GM21619 (cell line): ENCODE data around the gene TTC33.
"Not testable (repeated sequence)": the region's sequence is repeated elsewhere in the genome, so short reads cannot be mapped to it uniquely, and the experiment has no call there.

Experiments
- ATAC-seq: cut with Tn5 transposase; IDR thresholded peaks from one replicate; pipeline ENCODE4 v1.9.1; 2021; ENCODE audit not compliant: unreplicated experiment

Gene TTC33

DNA sequence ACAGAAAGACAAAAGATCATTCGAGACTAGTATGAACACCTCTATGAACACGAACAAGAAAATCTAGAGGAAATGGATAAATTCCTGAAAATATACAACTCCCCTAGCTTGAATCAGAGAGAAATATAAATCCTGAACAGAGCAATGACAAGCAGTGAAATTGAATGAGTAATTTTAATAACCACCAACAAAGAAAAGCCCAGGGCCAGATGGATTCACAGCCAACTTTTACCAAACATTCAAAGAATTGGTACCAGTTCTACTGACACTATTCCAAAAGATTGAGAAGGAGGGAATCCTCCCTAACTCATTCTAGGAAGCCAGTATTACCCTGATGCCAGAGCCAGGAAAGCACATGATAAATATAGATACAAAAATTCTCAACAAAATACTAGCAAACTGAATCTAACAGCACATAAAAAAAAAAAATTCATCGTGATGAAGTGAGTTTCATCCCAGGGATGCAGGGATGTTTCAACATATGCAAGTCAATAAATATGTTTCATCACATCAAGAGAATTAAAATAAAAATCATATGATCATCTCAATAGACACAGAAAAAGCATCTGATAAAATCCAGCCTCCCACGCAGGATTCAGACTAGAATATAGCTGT, 101.3 kb downstream of the TTC33 start:
- no peak for ATAC-seq

DNA sequence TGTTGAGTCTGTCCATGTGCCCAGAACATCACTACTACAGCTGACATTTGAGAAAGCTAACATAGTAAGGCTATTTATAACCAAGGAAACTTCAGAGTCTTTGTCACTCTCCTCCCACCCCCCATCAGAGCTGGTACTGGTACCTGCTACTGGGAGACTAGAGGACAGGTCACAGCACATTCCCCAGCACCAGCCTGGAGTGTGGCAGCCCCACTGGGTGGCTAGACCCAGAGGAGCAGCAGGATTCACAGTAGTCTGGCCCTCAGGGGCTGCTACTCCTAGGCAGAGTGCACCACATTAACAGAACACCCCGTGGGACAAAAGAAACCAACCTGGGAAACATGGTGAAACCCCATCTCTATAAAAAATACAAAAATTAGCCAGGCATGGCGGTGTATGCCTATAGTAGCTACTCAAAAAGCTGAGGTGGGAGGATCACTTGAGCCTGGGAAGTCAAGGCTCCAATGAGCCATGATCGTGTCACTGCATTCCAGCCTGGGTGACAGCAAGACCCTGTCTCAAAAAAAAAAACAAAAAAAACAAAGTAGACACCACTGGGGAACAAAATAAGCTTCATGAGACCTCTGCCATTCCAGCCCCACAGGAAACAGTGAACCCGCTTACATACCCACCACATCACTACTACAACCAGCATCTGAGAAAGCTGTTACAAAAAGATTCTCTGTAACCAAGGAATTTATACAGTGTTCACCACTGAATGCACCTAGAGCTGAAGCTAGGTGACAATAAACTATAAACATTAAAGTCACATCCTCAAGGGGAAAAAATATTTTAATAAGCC, 102.3 kb downstream of the TTC33 start:
- no peak for ATAC-seq

DNA sequence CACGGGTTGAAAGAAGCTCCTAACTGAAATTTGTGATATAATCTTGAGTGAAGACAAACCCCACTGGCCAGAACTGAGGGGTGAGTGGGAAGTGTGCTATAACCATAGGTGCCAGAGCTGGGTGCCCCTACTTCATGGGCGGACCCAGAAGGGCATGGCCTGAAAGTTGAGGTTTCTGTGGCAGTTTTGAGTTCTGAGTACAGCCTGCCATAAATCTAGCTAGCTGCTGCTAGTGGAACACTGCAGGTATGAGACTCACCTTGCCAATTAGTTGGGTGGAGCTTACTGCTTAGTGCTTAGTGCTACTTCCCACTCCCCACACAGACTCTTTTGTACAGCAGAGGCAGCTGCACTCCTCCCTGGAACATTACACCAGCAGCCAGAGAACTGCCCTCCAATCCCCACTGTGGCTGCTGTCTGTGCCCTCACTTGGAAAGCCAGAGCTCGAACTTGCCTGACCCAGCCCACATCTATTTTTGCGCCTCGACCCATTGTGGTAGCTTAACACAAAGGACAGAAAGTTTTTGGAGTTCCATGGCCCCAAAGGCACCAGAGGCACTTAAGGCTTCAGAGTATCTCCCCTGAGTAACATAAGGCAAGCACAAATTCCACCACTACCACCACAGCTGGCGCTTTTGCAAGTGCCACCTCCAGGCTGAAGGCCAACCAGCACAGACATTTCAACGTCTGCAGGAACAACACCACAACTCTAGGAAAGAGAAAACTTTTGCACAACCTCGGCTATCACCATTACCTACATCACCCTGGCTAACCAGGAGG, 103.1 kb downstream of the TTC33 start:
- no peak for ATAC-seq

DNA sequence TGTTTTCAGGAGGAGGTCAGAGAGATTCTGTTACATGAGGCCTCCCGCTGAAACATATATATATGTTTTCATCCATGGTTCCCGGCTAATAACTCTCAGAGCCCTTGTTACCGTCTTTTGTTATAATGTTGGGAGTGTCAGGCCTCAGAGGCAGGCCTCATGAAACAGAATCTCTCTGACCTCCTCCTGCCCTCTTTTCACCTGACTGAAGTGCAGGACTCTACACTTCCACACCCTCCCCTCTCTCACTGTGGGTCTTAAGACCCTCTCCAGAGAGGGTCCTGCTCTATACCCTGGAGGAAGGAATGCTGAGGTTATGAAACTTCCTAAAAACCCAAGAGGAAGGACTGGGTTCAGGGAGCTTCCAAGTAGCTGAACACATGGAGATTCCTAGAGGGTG, 104.6 kb downstream of the TTC33 start:
- ATAC-seq: no peak

DNA sequence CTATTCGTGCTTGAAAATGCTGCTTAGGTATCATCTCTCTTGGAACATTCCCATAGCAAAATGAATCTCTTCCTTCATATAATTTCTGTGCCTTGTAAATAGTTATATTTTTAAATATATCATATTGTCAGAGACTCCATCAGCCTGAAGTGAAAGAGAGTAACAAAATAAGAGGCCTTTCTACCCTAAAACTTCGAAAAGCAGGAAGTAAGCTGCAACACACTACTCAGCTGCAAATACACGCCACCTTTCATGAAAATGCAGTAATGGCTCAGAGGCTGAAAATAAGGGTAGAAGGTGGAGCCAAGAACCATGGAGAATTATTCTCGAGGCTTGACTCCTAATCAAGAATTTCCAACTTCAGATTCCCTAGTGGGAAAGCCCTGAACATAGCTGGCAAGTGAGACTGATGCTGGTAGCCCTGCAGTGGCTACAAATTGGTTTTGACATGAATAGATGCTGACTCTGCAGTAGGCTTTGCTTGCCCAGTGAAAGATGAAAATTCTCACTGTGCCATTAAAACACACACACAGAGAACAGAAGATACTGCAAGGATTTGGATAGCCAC, 106.2 kb downstream of the TTC33 start:
- no peak for ATAC-seq

DNA sequence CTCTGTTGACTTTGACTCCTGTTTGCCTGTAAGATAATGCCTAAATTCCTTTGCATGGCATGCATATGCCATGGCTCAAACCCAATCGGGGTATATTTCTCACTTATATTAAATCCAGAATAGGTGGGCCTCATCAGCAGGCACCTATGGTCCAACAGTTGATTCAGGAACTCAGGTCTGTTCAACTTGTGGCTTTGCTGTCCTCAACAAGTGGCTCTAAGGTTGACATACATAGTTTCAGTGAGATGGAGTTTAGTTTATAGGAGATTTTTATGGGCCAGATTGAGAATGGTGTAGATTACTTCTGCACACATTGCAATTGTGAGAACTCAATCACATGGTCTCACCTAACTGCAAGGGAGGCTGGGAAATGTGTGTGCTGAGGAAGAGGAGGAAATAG, 107.6 kb downstream of the TTC33 start:
- ATAC-seq: no peak

DNA sequence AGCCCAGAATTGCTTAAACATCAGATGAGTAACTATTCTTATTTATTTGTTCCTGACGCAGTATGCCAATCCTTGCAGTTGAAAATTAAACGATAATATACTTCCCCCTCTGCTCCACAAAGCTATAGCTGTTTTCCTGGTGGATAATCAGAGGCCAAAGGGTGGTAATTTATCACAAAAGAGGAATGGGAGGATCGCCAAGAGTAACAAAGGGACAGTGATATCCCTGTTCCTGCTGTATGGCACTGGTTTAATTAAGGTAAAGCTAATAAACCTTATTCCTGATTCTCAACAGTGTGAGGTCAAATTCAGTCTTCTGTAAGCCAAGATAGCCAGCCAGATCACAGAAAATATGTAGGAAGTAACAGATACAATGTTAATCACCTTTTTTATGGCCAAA, 109.5 kb downstream of the TTC33 start:
- no peak for ATAC-seq

DNA sequence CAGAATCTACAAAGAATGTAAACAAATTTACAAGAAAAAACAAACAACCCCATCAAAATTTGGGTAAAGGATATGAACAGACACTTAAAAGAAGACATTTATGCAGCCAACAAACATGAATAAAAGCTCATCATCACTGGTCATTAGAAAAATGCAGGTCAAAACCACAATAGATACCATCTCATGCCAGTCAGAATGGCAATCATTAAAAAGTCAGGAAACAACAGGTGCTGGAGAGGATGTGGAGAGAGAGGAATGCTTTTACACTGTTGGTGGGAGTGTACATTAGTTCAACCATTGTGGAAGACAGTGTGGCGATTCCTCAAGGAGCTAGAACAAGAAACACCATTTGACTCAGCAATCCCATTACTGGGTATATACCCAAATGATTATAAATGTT, 116.2 kb downstream of the TTC33 start:
- ATAC-seq: not testable (repeated sequence)

DNA sequence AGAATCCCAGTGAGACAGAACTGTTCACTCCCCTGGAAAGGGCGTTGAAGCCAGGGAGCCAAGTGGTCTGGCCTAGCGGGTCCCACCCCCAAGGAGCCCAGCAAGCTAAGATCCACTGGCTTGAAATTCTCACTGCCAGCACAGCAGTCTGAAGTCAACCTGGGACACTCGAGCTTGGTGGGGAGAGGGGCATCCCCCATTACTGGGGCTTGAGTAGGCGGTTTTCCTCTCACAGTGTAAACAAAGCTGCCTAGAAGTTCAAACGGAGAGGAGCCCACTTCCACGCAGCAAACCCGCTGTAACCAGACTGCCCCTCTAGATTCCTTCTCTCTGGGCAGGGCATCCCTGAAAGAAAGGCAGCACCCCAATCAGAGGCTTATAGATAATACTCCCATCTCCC, 121.2 kb downstream of the TTC33 start:
- no peak for ATAC-seq

DNA sequence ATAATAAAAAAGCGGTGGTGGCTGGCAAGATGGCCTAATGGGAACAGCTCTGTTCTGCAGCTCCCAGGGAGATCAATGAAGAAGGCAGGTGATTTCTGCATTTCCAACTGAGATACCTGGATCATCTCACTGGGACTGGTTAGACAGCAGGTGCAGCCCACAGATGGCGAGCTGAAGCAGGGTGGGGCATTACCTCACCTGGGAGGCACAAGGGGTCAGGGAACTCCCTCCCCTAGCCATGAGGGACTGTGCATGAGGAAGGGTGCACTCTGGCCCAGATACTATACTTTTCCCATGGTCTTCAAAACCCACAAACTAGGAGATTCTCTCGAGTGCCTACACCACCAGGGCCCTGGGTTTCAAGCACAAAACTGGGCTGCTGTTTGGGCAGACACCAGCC, 121.6 kb downstream of the TTC33 start:
- no peak for ATAC-seq

DNA sequence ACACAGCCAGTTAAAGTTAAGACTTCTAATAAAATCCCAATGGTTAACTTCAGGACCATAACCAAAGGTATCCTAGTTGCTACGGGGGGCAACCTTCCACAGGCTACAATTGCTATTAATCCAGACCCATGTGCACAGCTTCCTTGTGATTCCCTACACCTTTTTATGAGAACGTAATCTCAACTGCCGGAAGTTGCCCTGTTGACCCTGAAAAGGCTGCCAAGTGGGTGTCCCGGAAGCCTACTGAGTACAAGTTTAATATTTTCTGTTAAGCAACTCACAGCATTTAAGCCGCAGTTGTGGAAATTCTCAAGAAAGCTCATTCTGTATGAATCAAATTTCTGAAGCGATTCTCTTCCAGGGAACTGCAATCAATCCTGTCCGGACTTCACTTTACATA, 124.5 kb downstream of the TTC33 start:
- no peak for ATAC-seq

DNA sequence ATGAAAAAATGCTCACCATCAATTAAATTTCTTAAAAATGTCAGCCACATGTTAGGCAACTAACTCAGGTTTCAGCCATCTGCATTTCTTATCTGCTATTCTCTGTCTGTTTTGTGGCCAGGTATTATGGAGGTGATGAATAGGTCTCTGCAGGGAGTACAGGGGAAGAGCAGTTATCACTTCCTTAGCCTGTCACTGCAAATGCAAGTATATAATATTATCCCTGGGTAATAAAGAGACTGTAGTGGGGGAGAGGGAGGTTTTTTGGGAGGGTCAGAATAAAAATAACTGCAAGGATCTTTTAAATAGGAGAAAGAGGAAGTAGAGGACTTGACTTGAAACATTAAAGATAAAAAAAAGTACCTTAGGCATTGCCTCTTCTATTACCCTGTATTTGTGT, 125.6 kb downstream of the TTC33 start:
- ATAC-seq: no peak

DNA sequence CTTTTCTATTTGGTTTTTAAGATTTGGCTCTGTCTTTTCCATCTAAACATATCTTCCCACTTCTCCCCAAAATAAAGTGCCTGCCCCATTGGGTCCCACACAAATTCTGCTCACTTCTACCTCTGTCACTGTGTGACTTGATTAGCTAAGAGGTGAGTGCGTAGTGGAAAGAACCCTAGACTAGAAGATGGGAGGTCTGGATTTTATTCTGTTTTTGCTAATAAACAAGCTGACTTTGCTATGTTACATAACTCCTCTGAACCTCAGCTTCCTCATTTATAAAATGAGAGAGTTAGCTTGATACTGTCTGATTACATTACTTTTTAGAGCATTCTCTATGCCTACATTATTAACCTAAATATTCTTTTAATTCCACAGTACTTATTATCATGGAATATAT, 127.4 kb downstream of the TTC33 start:
- no peak for ATAC-seq

DNA sequence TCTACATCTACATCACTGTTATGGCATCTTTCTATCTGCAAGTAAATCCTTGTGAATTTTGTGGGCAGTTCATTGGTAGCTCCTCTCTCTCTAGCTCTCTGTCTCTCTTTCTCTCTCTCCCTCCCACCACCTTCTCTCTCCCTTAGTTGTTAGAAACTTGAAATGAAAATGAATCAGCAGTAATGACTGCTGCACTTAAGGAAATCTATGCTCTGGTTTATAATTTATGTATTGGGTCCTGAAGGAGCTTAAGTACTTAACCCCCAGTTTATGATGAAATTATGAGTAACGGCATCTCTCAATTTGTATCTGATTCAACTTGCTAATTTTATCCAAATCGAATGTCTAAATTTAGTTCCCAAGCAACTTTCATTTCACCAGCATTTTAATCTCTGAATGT, 128.1 kb downstream of the TTC33 start:
- ATAC-seq: no peak

DNA sequence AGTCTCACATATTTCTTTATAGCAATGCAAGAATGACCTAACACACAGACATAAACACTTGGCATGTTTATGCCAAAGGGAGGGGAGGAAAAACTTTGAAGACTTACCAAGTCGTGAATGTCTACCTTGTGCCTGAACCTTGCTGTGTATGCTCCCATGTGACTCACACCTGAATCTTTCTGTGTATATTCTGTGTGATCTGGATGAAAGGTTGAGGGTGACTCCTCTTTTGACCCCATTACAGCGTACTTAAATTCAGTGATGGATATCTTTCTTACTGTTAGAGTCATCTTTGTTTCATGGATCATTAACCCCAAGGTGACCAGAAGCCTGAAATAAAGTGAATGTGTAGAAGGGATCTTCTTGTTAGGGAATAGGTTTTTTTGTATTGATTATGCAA, 129.0 kb downstream of the TTC33 start:
- no peak for ATAC-seq

DNA sequence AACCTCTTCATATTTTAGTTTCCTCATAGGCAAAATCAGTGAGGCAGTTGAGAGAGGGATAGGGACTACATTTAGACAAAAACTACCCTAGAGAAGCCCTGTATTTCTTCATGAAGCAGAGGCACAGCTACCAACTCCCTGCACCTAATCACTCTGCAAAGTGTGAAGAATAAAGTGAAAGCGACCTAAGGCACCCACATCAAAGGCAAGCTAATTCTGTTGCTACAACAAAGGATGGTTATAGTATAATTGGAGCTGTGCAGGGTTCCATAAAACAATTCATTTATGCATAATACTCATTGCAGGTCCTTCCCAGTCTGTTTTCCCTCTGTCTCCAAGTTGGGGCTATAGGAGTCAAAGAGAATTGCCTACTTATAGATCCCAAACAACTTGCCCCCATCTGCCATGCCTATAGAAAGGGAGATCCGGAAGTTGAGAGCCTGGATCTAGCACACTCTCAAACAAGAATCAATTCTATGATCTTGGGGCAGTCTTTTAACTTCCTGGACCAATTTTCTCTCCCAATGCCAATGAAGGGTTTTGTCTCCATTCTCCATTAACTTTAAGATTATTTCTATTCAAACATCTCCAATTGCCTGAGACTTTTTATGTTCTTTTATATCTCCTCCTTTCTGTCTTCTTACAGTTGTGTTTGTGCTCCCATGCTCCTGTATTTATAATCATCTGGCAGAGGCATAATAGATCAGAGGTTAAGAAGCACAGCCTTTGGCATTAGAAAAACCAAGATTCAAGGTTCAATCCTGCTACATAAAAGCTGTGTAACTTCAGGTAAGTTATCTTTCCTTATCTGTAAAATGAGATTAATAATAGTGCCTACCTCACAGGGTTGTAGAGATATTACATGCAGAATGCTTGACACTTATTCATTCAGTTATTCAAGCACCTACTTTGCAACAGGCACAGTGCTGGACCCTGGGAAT, 132.0 kb downstream of the TTC33 start:
- no peak for ATAC-seq

DNA sequence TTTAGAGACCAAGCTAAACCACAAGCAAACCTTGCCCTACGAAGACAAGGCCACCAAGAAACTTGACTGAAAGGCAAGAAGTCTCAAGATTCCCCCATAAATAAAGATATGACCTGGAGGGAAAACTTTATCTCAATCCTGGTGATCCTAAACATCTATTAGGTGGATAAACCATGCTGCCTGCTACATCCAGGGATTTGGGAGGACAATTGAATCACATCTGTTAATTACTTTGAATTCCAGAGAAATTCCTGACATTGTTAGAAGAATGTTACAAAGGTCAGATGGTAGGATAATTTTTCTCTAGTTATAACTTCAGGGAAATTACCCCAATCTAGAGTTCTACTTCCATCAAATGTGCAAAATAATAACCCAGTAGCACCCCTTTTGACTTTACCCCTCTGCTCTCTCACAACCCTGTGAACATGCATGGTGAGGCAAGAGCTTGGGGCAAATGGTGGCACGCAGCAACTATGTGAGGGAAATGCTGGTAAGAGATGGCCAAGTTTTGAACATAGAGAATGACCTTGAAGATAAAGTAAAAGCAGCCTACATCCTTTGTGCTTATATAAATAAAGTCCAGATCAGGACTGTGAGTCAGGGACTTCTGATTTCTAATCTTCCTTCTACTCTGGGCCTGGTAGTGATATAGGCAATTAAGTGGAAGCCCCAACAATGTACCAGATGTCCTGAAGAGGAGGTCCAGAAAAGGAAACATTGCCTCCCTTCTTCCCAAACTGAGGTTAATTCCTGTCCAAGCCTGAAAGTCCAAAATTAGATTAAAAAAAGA, 133.1 kb downstream of the TTC33 start:
- no peak for ATAC-seq

DNA sequence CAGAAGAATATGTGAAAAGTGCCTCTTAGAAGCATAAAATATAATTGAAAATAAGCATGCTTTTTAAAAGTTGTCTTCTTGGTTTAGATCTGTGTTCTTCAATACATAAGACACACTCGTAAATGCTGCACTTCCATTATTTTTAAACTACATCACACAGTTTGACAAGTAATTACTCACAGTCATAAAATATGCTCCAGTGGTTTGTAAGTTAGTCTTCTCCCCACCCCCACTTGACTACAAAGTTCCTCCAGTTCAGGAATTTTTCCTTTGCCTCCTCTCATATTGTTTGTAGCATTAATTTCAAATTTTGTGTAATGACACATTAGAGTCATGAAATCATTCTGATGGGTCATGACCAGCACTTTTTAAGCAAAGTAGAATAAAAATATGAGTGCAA, 136.3 kb downstream of the TTC33 start:
- ATAC-seq: no peak

DNA sequence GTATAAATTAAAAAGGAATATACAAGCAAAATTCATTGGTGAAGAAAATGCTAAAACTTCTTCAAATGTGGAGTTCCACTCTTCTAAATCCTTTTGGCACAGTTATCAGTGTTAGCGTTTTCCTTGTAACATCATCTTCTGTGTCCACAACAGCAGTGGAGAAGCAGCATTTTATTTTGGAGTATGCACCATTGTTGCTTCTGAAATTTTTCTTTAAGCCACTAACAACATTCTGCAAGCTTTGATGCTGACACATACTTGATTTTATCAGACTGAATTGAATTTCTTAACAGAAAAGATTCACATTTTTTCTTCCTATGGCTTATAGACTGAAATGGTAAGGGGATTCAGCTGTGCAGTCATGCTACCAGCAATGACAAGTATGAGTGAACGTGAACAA, 136.8 kb downstream of the TTC33 start:
- no peak for ATAC-seq

DNA sequence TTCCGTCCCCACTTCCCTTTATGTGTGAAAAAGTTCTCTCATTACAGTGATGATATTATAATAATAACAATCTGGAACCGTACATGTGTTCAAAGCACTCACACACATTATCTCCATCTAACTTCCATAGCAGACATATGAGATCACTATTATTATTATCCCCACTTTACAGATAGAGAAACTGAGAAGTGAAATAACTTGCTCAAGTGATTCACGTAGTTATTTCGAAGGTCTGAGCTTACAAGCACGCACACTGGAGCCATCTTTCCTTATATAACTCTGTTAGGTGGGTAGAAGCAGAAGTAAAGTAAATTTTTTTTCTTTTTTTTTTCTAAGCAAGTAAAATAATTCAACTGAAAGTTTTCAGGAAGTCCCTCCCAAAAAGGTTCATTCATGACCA, 139.0 kb downstream of the TTC33 start:
- ATAC-seq: no peak
